GM12801 (cell line): ENCODE data around the gene RNF4.

Source experiments
- TF ChIP-seq, protein P1 (sequence below): IDR thresholded peaks from one replicate; pipeline ENCODE4 v1.5.1; 2011; ENCODE audit warnings: control low read depth; ENCODE audit not compliant: insufficient read length; ENCODE audit errors: extremely low read depth

RNF4 gene

DNA sequence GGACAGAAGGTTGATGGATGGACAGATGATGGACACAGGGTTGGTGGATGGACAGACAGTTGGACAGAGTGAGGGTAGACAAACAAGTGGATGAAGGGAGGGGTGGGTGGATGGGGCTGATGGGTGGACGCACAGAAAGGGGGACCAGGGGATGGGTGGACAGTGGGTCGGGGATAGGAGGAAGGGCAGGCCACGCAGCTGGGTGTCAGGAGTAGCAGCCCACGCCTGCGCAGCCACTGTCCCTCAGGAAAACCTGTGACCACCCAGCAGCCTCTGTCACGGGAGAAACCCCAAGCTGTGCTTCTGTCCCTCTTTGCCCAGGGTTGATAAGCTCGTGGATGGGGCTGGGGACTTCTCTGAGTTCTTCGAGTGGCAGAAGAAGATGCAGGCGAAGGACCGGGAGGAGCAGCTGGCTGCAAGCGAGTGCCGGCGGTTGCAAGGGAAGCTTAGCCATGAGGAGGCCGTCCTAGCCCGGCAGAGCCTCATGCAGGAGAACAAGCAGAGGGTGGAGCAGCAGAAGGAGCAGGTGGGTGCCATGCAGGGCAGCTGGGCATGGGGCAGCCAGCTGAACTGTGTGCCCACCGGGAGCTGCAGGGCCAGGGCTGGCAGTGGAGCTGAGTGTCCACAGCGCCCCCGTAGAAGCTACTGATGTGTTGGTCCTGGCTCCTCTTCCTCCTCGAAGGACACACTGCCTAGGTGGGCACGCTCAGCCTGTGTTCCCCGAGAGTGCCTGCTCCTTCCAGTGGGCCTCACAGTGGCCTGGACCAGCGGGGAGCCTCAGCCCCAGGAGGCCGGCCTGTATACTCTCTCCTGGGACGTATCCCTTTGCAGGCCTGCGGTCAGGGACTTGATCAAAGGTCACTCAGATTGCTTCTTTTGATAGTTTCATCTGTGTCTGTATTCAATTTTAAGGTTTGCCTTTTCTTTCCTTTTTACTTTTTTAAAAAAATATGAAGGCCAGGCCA is 16.8 kb upstream of the RNF4 start:
- TF ChIP-seq, protein P1, sequence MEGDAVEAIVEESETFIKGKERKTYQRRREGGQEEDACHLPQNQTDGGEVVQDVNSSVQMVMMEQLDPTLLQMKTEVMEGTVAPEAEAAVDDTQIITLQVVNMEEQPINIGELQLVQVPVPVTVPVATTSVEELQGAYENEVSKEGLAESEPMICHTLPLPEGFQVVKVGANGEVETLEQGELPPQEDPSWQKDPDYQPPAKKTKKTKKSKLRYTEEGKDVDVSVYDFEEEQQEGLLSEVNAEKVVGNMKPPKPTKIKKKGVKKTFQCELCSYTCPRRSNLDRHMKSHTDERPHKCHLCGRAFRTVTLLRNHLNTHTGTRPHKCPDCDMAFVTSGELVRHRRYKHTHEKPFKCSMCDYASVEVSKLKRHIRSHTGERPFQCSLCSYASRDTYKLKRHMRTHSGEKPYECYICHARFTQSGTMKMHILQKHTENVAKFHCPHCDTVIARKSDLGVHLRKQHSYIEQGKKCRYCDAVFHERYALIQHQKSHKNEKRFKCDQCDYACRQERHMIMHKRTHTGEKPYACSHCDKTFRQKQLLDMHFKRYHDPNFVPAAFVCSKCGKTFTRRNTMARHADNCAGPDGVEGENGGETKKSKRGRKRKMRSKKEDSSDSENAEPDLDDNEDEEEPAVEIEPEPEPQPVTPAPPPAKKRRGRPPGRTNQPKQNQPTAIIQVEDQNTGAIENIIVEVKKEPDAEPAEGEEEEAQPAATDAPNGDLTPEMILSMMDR = no peak

DNA sequence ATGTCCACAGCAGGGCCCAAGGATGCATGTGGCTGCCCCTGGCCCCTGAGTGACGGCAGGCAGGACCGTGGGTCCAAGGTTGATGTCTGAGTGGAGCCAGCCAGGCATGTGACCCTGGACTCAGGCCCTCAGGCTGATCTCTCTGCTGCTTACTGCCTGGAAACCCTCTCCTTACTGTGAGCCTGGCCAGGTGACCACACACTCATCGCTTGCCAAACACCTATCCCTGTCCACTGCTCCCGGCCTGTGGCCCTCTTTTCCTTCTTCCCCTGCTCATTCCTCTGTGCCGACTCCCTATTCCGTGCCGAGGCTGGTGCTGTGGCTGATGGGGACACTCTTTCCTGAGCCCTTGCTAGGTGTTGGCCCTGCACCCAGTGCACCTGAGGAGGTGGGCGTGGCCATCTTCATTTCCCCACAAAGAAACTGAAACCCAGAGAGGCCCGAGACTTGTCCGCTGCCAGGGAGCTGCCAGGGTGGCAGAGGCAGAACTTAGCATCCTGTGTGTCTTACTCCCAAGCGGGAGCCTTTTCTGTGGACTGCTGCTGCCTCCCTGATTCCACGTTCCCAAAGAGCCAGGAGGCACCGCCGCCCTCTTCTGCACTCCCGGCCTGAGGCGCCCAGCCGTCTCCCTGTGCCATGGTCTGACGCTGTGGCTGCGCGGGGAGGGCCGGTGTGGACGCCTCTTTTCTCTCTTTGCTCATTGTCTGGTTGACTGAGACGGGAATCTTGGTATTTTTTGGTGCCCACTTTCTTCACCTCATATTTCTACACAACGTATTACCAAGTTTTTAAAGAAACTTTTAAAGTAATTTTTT is 11.2 kb upstream of the RNF4 start:
- TF ChIP-seq, protein P1 = no peak

DNA sequence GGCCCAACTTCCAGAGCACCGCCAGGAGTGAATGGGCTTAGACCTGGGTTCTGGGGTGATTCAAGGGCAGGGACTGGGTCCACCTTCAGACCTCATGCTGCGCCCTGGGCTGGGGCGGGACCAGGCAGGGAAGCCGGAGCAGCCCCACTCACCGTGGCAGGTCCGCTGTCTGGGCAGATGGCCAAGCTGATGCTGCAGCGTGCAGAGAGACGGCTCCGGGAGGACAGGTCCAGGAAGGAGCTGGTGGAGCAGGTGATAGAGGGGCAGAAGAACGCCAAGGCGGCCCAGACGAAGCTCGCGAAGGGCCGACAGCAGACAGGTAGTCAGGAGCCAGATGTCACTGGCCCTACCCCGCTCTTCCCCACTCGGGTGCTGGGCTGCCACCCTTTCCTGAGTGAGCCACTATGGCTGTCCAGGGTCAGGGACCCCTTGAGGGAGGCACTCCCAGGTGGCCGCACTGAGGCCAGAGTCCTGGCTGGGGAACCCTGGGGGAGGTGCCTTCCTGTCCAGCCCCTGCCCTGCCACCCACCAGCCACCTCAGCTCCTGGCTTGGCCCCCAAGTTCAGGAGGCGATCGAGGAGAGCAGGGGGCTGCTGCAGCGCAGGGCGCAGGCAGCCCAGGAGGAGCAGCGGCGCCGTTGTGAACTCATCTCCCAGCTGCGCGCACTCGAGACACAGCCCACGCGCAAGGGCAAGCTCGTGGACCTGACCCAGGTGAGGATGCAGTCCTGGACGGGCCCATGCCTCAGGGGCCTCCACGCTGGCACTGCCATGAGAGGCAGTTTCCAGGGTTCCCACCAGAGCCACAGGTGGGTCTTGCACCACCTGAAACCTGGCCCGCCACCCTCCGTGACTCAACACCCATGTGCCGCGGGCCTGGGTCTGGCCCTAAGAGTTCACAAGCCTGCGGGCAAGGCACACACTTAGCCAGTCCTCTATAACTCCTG is 10.1 kb upstream of the RNF4 start:
- TF ChIP-seq, protein P1 = no peak

DNA sequence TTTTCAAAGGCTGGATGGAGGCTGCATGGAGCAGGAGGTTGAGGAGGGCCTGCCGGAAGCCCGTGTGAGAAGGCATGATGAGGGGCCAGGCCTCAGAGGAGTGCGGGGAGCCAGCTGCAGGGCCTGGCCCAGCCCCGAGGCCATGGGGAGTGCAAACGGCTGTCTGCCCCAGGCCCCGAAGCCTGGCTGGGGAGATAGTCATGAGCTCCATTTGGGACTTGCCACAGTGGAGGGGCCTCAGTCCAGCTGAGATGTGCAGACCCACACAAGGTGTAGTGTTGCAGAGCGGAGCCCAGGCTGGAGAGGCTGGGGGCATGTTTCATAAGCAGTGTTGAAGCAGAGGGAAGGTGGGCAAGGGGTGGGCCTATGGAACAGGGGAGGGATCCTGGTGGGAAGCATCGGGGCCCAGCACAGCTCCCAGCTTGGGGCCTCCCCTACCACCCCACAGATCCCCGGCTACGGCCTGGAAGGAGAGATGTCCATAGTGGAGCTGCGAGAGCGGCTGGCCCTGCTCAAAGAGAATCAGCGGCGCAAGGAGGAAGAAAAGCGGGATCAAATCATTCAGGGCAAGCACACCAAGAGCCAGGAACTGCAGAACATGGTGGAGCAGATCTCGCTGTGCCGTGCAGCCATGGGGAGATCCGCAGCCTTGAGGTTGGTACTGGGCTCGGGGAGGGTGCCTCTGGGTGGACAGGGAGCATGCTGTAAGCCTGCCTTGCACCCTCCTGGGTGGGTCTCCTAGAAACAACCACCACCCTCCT is 9.1 kb upstream of the RNF4 start:
- TF ChIP-seq, protein P1 = no peak

DNA sequence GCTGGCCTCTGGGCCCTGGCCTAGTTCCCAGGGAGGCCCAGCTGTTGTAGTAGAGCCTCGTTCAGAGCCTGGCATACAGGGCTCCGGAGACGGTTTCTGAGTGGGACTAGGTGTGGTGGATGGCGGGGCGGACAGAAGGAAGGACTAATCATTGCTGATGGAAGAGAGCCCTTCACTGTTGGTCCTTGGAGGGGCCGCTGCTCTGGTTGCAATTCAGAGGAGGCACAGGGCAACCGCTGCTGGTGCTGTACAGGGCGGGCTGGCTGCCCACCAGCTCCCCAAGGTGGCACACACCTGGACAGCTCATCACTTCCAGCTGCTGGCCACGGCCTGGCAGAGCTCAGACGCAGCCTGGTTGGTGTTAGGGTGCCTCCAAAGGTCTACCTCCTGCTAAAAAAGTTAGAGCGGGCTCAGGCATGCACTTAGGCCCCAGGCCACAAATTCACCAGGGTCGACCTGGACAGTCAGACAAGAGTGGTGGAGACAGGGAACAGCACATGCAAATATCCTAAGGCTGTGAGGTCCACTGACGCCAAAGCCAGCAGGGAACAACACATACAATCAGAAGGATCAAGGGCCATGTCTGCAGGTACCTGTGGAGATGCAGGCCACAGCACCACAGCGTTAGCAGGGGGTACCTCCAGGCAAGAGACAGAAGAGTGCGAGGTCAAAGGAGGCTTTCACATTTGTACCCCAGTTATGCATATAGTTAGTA is 7.5 kb upstream of the RNF4 start:
- TF ChIP-seq, protein P1 = no peak

DNA sequence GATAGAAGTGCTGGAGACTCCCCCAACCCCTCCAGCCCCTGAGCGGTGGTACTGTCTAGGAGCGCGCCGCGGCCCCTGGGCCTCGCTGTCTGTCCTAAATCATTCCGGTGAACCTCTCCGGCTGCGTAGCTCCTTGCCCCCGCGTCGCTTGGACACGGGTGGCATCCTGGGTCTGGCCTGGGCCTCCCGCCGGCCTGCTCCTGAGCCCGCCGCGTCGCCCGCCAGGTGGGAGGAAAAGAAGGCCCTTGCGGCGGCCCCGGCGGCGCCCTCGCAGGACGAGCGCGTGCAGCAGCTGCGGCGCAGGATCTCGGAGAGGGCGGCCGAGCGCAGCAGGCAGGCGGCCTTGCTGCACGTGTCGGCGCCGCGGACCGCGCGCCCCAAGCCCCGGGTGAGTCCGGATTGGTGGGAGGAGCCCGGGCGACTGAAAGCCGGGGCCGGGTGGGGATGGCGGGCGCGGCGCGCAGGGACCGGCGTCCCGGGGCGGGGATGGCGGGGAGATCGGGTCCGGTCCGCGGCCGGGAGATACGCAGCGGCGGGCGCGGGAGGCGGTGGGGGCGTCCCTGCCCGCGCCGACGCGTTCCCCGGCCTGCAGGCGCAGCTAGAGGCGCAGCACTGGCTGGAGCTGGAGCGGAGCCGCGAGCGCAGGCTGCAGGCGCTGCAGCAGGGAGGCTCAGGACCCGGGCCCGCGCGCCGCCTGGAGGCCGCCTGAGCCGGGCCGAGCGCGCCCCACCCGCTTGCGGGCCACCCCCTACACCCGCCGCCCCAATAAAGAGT is 6.5 kb upstream of the RNF4 start:
- TF ChIP-seq, protein P1 = no peak
